GM21367 (cell line): ENCODE results near the gene GNPNAT1.
A peak's percentile ranks its signal among the peaks of the same experiment; 100 is the strongest.
"Not testable (repeated sequence)": the region's sequence is repeated elsewhere in the genome, so short reads cannot be mapped to it uniquely, and the experiment has no call there.

ENCODE experiments used
- ATAC-seq: cut with Tn5 transposase; IDR thresholded peaks from one replicate; pipeline ENCODE4 v1.9.1; 2021; ENCODE audit not compliant: unreplicated experiment

The GNPNAT1 gene

DNA sequence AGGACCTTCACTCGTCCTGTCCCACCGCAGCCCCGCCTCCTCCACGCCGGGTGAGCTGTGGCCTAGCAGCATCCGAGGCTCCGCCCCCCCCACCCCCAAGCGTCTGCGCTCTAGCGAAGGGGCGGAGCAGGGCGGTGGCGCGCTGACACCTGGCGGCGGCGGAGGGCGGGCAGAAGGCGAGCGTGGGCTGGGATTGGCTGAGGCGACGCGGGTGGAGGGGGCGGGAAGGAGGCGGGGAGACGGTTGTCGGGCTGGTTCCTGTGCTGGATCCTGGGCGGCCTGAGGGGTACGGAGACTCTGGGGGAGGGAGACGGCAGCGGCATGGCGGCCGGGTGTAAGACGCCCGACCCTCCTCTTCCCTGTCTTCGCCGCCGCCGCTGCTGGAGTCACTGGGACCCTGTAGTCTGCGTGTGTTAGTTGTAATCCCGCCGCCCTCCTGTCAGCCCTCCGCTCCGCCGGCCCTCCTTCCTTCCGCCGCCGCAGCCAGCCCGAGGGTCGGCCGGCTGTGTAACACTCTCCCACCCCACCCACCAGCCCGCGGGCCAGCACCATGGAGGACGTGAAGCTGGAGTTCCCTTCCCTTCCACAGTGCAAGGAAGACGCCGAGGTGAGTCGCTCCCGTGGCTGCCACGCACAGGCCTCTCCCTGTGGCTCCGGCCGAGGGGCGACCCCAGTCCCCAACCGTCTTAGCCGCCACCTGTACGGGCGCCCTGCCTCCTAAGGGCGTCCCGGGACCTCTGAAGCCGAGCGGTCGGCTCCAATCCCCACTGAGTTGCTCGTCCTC is 61.3 kb downstream of the GNPNAT1 start, which contains the start of gene STYX:
Gene STYX (plus strand): TSS at position 242 of the 784 bp plus-strand sequence. CDS start 309 bp downstream, at position 551.
- peak; percentile 94 for ATAC-seq

DNA sequence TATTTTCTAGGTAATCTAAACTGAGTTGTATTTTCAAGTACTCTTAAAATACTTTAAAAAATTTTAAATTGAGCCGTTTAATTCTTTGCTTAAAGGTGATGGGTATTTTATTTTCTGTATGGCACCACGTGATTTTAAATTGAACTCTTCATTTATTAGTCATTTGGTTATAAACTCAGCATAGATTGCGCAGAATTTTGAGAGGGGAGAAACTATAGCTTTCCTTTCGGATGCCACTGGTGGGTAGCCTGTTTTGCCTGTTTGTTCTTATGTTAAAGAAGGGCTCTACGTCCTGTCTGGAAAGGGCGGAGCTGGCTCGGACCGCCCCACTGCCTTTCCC is 61.9 kb downstream of the GNPNAT1 start:
- no peak for ATAC-seq

DNA sequence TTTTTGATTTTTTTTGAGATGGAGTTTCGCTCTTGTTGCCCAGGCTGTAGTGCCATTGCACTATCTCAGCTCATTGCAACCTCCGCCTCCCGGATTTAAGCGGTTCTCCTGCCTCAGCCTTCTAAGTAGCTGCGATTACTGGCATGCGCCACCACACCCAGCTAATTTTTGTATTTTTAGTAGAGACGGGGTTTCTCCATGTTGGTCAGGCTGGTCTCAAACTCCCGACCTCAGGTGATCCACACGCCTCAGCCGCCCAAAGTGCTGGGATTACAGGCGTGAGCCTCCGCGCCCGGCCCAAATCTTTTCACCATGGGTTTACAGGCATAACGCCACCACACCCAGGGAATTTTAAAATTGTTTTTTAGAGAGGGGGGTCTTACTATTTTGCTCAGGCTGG is 62.4 kb downstream of the GNPNAT1 start:
- not testable (repeated sequence) for ATAC-seq

DNA sequence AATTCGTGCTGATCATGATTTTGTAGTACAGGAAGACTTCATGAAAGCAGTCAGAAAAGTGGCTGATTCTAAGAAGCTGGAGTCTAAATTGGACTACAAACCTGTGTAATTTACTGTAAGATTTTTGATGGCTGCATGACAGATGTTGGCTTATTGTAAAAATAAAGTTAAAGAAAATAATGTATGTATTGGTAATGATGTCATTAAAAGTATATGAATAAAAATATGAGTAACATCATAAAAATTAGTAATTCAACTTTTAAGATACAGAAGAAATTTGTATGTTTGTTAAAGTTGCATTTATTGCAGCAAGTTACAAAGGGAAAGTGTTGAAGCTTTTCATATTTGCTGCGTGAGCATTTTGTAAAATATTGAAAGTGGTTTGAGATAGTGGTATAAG is 63.9 kb downstream of the GNPNAT1 start:
- not testable (repeated sequence) for ATAC-seq
